HG03521 (cell line): ENCODE results near the gene ANAPC16.
"Not testable (repeated sequence)": the region's sequence is repeated elsewhere in the genome, so short reads cannot be mapped to it uniquely, and the experiment has no call there.

Source experiments
- ATAC-seq: cut with Tn5 transposase; IDR thresholded peaks from one replicate; pipeline ENCODE4 v1.9.1; 2021; ENCODE audit warnings: mild to moderate bottlenecking, moderate library complexity; ENCODE audit not compliant: unreplicated experiment

The ANAPC16 gene

DNA sequence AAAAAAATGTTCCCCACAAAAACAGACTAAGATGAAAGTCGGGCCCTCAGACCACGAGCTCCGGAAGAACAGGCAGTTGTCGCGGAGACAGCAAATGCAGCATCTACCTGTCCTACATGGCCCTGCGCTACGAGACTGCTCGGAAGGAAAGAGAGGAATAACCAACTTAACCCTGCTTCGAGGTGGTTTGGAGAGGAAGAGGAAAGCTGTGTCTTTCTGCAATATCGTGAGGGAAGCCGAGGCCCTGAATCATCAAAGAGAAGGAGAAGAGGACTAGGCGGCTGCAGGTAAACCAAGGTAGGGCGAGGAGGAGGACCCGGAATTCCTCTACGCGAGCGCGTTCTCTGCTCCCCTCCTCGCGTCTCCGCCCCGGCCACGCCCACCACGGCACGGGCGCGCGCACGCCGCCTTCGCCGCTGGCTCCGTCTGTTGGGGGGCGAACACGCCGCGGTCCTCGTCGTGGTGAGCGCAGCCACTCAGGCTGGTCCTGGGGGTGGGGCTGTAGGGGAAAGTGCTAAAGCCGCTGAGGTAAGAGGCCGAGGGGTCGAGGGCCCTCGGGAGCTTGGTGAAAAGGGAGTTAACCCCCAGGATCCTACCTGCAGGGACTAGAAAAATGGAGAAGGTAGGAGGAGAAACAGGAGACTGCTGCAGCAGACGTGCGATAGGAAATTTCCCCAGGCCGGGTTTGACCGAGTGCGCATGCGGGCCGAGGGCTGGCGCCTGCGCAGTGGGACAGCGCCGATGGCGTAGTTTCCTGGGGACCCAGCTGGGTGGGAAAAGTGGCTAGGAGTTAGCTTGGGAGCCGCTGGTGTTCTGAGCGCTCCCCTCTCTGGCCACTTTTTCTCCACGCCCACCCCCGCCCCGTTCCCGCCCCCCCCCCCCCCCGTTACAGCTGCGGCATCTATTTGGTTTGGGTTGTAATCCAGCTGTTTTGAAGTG is at the start of gene ANAPC16, which contains the start of gene ASCC1:
TSS of gene ANAPC16 (plus strand) at position 402 of the 939 bp plus-strand sequence. CDS start 7,903 bp downstream, outside the sequence.
TSS of gene ASCC1 (minus strand) at position 666 of the 939 bp plus-strand sequence. CDS start 2,978 bp downstream, outside the sequence.
- peak; percentile 78 for ATAC-seq

GRCh38 chr10:72167118-72167517 is 48.7 kb upstream of the ANAPC16 start:
- no peak for ATAC-seq

- no peak for ATAC-seq
These were observed 45.5 kb upstream of the ANAPC16 start for GRCh38 chr10:72170263-72170662.

- ATAC-seq = no peak
These were observed 45.1 kb upstream of the ANAPC16 start for GRCh38 chr10:72170733-72171132.

- ATAC-seq = no peak
These were observed 44.6 kb upstream of the ANAPC16 start for GRCh38 chr10:72171175-72171630.

DNA sequence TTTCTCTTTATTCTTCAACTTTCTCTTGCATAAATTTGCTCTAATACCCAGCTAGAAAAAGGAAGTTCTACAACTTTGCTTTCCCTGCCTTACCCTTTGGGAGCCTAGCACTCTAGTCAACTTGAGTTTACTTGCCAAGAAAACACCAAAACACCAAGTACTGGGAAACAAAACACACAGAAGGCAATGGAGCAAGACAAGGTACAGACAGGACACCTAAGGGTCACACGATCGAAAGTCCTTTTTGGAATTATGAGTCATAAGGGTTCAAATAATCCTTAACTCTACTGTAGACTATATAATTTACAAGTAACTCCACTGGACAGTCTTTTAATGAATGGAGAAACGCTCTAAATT is 42.6 kb upstream of the ANAPC16 start:
- no peak for ATAC-seq

DNA sequence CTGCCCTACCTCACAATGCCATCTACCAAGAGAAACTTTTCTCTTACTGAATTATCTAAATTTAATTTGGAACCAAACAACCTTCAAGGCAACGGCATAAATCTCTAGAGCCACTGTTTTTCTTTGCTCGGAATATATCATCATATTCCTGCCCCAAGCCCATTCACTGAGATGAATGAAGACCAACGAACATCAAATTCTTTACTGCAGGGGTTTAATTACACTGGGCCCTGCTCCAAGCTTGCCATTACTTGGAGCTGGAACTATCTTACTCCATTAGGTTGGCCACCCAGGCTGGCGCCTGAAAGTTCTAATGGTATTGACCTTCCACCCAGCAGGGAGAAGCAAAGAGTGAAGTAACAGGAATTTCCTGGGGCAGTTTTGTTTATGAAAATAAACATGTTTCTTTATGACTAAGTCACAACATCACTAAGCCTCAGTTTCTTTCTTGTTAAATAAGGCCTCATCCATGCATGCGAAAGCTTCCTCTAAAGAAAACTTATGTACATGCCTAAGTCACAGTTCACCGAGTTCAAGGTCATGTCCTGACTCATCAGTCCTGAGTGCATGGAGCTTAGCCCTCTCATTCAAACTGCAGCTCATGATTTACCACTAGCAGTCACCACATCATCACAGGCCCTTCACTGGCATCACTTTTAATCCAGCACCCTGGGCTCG is 42.1 kb upstream of the ANAPC16 start:
- ATAC-seq = no peak

GRCh38 chr10:72174297-72174662 is 41.5 kb upstream of the ANAPC16 start:
- ATAC-seq = no peak

DNA sequence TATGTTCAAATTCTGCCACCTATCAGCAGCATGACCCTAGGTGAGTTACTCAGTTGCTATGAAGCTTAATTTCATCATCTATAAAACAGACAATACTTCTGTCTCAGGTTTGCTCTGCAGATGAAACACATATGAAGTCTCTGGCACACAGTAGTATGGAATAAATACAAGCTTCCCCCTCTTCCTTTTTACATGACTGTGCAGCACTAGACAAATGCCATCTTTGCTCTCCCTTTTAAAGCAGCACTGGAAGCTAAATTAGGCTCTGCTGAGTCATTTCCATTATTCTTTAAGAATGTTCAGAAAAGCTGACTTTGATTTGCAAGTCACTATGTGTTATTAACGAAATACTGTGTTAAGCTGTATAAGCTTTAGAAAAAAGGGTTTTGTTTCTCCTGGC is 40.7 kb upstream of the ANAPC16 start:
- ATAC-seq = no peak

- ATAC-seq = no peak
These were observed 39.1 kb upstream of the ANAPC16 start for GRCh38 chr10:72176701-72177100.

DNA sequence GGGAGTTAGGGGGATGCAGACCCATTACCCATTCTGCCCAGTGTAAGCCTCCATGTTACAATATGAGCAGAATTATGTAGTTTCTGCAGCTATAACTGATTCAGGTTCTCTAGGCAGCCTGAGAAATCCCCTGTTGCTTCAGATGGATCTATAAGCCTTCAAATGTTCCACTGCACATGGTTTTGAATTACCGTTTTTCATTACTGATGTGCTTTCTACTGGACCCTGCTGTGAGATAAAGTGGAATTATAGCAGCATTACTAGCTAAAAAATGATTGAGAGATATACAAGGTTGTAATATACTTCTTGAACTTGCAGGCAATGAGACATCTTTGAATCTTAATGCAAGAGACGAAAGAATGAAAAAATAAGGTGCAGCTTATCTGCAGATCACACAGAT is 38.4 kb upstream of the ANAPC16 start:
- ATAC-seq = no peak

GRCh38 chr10:72184156-72184555 is 31.7 kb upstream of the ANAPC16 start:
- no peak for ATAC-seq

GRCh38 chr10:72186258-72186981 is 29.4 kb upstream of the ANAPC16 start:
- no peak for ATAC-seq

DNA sequence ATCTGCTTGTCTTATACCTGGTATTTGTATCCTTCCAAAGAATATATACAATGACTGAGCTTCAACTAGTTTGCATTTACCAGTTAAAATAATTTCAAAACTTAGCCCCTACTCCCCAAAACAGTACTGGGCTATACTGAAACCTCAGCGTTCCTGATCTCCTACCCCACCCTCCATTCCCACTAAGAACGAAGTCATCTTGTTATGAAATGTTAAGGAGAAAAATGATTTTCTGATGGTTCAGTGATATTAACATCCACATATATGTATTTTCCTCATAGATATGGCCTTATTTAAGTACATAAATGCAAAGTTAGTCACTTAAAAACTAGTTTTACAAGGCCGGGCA is 28.9 kb upstream of the ANAPC16 start:
- ATAC-seq = no peak

DNA sequence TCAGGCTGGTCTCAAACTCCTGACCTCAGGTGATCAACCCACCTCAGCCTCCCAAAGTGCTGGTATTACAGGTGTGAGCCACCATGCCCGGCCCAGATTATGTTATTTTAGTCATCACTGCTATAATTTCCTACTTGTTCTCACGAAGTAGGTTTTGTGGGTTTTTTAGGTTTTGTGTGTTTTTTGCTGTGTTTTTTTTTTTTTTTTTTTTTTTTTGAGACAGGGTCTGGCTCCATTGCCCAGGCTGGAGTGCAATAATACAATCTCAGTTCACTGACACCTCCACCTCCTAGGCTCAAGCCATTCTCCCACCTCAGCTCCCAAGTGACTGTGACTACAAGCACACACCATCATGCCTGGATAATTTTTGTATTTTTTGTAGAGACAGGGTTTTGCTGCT is 20.9 kb upstream of the ANAPC16 start:
- no peak for ATAC-seq

- no peak for ATAC-seq
These were observed 14.9 kb upstream of the ANAPC16 start for GRCh38 chr10:72200883-72201282.

- ATAC-seq = no peak
These were observed 14.5 kb upstream of the ANAPC16 start for GRCh38 chr10:72201293-72201692.

DNA sequence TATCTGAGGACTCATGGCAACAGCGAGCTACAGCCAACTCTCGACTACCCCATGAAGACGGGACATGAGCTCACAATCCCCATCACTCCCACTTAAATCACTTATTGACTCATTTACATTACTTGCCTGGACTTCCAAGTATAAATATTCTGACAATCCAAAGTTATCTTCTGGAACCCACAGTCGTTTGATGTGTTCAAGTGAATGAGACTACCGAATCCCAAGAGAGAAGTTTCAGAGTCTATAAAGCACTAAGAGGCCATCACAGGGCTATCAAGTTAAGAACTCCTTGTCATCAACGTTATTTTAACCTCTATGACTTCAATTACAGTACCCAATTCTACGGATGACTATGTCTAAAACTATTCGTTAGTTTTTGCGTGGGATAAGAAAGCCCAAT is 11.5 kb upstream of the ANAPC16 start:
- ATAC-seq = no peak

DNA sequence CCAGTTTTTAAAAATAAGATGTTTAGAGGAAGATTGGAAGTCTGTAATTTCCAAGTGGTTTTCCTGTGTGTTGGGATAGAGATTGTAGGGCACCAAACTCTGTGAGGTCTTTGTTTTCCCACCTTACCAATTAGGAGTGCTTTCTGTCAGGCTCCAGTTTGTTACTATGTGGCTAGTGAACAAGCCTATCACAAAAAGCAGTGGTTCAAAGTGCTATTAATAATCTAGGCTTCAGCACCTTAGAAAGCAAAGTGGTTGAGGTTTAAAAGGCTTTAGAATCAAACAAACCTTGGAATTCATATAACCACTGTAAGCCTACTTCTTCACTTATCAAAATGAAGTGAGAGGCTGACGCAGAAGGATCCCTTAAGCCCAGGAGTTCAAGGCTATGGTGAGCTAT is 11.1 kb upstream of the ANAPC16 start:
- ATAC-seq = no peak

DNA sequence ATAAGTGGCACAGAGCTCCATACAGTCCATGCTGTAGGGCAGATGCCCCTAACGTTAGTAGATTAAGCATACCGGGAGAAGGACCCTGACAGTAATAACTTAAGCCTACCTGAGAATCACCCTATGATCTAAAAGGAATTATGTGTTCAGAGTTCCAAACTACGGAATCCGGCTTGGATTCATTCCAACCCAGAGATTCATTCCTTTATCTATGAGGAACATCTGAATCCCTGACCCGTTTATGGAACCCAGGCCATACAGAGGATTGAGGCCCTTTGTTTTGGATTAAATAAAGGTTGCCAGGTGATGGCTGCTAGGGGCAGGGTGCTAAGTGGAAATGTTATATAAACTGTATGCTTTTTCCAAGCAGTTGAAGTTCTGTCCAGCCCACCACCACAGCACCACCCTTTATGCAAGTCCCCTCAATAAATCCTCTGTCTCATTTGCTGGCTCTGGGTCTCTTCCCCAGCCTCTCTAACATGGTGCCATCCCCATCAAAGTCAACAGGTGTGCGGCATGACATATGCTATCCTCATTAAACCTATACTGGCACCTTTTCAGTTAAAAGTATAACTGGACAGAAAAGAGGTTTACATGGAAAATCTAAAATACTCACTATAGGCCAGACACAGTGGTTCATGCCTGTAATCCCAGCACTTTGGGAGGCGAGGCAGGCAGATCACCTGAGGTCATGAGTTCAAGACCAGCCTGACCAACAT is 9.1 kb upstream of the ANAPC16 start:
- ATAC-seq = no peak

- not testable (repeated sequence) for ATAC-seq
These were observed 7.3 kb upstream of the ANAPC16 start for GRCh38 chr10:72208526-72208925.
